ENCODE data around the gene KIF1A. TPM values are rescaled to one million over a fixed set of nuclear protein-coding genes. Genes with fewer than 3 reads are reported as not detected.

Gene KIF1A
- total and polyA plus RNA-seq, 2 of the 13 experiments (the other 11 are each of a cell fraction or from before 2014, with no cell fraction given): 0.01 TPM; not detected in 1

DNA sequence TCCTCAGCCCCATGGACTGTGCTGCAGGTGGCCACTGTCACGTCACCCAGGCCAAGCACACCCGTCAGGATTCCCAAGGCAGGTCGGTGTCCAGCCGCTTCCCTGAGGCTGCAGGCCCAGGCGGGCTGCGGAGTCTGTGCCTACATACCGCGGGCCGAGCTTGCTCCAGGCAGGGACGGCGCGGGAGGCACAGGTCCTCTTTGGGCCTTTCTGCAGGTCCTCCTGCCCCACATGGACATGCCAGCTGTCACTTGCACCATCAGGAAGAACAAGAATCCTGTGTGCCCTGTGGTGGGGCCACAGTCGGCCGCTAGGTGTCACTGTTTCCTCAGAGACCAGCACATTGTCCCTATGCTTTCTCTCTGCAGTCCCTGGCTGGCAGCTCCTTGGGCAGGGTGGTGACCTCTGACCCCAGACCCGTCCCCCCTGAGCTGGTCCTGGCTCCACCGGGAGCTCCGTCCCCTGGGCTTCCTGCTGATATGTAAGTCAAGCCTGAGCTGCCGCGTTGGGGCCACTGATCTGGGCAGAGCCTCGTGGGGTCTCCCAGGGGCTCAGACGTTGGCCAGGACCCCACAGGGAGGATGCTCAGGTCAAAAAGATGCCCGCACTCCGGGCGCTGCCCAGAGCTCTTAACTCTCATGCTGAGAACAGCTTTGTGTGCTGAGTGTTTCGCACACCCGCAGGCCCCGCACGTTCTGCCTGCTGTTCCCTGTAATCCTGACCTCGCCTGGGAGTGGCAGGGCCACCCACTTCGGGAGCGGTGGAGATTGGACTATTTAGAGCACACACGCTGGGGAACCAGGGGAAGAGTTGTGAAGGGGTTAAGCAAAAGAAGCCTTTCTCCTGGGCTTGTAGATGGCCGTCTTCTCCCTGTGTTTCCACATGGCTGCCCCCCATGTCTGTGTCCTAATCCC is 31.3 kb upstream of the KIF1A start (continued):
- TF ChIP-seq, protein P1, sequence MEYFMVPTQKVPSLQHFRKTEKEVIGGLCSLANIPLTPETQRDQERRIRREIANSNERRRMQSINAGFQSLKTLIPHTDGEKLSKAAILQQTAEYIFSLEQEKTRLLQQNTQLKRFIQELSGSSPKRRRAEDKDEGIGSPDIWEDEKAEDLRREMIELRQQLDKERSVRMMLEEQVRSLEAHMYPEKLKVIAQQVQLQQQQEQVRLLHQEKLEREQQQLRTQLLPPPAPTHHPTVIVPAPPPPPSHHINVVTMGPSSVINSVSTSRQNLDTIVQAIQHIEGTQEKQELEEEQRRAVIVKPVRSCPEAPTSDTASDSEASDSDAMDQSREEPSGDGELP (IDR thresholded peaks at IDR 0.05; ENCODE audit: borderline replicate concordance, low read depth): peak; percentile 34; the same call in 1 of the 2 replicates
- TF ChIP-seq REPIN1 (CRISPR knock-in tag; IDR thresholded peaks at IDR 0.05; ENCODE audit: borderline replicate concordance, low read depth): no peak
- TF ChIP-seq MXI1 (IDR thresholded peaks at IDR 0.05; ENCODE audit: borderline replicate concordance, low read depth, low read length): no peak; the same call in 2 of the 3 replicates
- no peak for TF ChIP-seq ZNF749 (CRISPR knock-in tag; IDR thresholded peaks at IDR 0.05; ENCODE audit: borderline replicate concordance)
- no peak for TF ChIP-seq PHF5A (CRISPR knock-in tag; IDR thresholded peaks at IDR 0.05; ENCODE audit: low read depth, unreplicated experiment)
- TF ChIP-seq ZBTB7A (CRISPR knock-in tag; IDR thresholded peaks at IDR 0.05): peak; percentile 68; the same call in 1 of the 2 replicates
- TF ChIP-seq SIX1 (CRISPR knock-in tag; IDR thresholded peaks at IDR 0.05; ENCODE audit: borderline replicate concordance): no peak
- TF ChIP-seq, protein P2, sequence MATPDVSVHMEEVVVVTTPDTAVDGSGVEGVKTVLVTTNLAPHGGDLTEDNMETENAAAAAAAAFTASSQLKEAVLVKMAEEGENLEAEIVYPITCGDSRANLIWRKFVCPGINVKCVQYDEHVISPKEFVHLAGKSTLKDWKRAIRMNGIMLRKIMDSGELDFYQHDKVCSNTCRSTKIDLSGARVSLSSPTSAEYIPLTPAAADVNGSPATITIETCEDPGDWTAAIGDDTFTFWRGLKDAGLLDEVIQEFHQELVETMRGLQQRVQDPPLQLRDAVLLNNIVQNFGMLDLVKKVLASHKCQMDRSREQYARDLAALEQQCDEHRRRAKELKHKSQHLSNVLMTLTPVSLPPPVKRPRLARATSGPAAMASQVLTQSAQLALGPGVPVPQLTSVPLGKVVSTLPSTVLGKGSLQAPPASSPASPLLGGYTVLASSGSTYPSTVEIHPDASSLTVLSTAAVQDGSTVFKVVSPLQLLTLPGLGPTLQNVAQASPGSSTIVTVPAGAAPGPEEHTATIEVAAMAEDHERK (CRISPR knock-in tag; IDR thresholded peaks at IDR 0.05; ENCODE audit: low read depth): no peak
- no peak for TF ChIP-seq HOXA5 (CRISPR knock-in tag; IDR thresholded peaks at IDR 0.05)
- no peak; the same call in 1 of the 2 replicates for TF ChIP-seq PHF21A (CRISPR knock-in tag; IDR thresholded peaks at IDR 0.05)
- TF ChIP-seq, protein P3, sequence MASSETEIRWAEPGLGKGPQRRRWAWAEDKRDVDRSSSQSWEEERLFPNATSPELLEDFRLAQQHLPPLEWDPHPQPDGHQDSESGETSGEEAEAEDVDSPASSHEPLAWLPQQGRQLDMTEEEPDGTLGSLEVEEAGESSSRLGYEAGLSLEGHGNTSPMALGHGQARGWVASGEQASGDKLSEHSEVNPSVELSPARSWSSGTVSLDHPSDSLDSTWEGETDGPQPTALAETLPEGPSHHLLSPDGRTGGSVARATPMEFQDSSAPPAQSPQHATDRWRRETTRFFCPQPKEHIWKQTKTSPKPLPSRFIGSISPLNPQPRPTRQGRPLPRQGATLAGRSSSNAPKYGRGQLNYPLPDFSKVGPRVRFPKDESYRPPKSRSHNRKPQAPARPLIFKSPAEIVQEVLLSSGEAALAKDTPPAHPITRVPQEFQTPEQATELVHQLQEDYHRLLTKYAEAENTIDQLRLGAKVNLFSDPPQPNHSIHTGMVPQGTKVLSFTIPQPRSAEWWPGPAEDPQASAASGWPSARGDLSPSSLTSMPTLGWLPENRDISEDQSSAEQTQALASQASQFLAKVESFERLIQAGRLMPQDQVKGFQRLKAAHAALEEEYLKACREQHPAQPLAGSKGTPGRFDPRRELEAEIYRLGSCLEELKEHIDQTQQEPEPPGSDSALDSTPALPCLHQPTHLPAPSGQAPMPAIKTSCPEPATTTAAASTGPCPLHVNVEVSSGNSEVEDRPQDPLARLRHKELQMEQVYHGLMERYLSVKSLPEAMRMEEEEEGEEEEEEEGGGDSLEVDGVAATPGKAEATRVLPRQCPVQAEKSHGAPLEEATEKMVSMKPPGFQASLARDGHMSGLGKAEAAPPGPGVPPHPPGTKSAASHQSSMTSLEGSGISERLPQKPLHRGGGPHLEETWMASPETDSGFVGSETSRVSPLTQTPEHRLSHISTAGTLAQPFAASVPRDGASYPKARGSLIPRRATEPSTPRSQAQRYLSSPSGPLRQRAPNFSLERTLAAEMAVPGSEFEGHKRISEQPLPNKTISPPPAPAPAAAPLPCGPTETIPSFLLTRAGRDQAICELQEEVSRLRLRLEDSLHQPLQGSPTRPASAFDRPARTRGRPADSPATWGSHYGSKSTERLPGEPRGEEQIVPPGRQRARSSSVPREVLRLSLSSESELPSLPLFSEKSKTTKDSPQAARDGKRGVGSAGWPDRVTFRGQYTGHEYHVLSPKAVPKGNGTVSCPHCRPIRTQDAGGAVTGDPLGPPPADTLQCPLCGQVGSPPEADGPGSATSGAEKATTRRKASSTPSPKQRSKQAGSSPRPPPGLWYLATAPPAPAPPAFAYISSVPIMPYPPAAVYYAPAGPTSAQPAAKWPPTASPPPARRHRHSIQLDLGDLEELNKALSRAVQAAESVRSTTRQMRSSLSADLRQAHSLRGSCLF (CRISPR knock-in tag; IDR thresholded peaks at IDR 0.05; ENCODE audit: borderline replicate concordance): no peak
- TF ChIP-seq SOX13 (IDR thresholded peaks at IDR 0.05): no peak
- no peak for TF ChIP-seq SOX13 (CRISPR knock-in tag; conservative IDR thresholded peaks at IDR 0.05 in 1 of 2, IDR thresholded peaks at IDR 0.05 in 1 of 2)
- no peak for TF ChIP-seq SNAPC2 (CRISPR knock-in tag; IDR thresholded peaks at IDR 0.05)
- TF ChIP-seq YY1 (IDR thresholded peaks at IDR 0.05; ENCODE audit: insufficient read depth, insufficient replicate concordance, low read depth, low read length): peak; percentile 51
- TF ChIP-seq ZNF563 (CRISPR knock-in tag; IDR thresholded peaks at IDR 0.05): no peak
- no peak for TF ChIP-seq ZNF382 (CRISPR knock-in tag; IDR thresholded peaks at IDR 0.05; ENCODE audit: borderline replicate concordance)
- no peak for TF ChIP-seq ZNF883 (CRISPR knock-in tag; IDR thresholded peaks at IDR 0.05; ENCODE audit: not compliant biosample characterization)
- TF ChIP-seq NONO (IDR thresholded peaks at IDR 0.05): no peak
- TF ChIP-seq NONO (CRISPR knock-in tag; conservative IDR thresholded peaks at IDR 0.05): no peak
- peak; percentile 27; the same call in 1 of the 2 replicates for TF ChIP-seq ZMYM4 (CRISPR knock-in tag; IDR thresholded peaks at IDR 0.05)
